T-helper 2 cell (primary cell): ENCODE results near the gene FOXRED2.

Source experiments
- DNase-seq, 5 experiments: peaks; one replicate each; pipeline versions ENCODE4 v3.0.0 to v3.0.0-alpha.2; 2012 to 2022

Gene FOXRED2

GRCh38 chr22:36514766-36515165 lies 7.9 kb upstream of the FOXRED2 start:
- no peak for DNase-seq

- no peak for DNase-seq
Observed at GRCh38 chr22:36512991-36513390, 6.2 kb upstream of the FOXRED2 start.

DNA sequence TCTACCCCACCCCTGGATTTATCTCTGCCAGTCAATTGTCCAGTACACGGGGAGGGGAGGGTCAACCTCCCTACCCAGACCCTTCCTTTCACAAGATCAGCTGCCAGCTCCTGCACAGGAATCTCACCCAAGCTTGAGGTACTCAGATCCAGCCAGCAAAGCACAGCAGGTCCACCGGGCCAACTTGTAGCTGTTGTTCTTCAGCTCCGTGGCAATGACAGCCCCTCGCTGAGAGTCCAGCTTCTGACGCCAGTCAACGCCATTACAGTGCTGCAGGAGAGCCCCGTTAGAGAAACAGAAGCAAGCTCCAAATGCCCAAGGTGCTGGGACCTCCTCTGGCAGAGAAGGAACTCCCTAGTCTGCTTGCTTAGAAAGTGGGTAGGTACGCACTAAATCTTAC lies 5.5 kb upstream of the FOXRED2 start:
- DNase-seq = no peak

GRCh38 chr22:36510966-36511881 lies 4.4 kb upstream of the FOXRED2 start:
- DNase-seq = peak in 1 of 5 experiments; percentile 22

GRCh38 chr22:36510384-36510783 lies 3.5 kb upstream of the FOXRED2 start:
- no peak for DNase-seq

DNA sequence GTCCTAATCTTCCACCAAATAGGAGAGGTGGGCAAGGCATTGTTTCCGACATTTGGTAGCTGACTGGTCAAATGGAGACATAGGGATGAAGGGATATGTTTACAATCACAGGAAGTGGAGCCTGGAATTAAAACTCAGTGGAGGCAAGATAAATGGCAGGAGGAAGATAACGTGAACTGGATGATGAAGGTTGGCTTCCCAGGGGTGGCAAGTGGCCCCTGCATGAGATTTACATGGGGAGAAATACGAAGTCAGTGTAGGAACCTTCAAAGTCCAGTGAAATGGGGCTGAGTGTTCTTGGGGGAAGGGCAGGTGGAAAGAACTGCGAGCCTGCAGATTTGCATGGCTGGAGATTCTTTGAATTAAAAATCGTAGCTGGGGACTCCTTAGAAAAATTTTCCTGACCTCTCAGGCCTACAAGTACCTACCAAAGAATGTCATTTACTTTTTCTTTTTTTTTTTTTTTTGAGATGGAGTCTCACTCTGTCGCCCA lies 724 bp upstream of the FOXRED2 start:
- no peak for DNase-seq

DNA sequence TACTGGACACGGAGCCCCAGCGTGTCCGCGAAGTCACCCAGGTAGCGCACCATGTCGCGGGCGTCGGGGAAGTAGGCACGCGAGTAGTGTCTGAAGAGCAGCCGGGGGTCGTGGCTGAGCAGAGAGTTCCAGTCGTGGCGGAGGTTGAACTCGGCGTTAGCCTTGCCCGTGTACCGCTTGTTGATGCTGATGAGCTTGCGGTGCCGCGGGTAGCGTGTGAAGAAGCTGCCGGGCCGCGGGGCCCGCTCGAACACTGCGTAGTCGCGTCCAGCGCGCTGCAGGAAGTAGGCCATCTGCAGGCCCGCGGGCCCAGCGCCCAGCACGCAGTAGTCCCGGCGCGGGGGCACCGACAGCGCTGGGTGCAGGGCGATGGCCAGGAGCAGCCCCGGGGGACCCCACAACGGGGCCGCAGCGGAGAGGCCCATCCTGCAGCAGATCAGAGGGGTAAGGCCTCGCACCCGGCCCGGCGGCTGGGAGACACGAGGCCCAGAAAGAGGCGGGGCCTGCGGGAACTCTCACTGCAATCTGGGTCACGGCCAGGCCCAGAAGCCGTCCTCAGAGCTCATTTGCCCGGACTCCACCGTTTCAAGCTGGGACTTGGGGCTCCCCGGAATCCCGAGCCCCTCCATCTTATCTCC lies 723 bp downstream of the FOXRED2 start:
- no peak for DNase-seq

GRCh38 chr22:36497910-36498665 lies 8.8 kb downstream of the FOXRED2 start:
- DNase-seq = no peak

DNA sequence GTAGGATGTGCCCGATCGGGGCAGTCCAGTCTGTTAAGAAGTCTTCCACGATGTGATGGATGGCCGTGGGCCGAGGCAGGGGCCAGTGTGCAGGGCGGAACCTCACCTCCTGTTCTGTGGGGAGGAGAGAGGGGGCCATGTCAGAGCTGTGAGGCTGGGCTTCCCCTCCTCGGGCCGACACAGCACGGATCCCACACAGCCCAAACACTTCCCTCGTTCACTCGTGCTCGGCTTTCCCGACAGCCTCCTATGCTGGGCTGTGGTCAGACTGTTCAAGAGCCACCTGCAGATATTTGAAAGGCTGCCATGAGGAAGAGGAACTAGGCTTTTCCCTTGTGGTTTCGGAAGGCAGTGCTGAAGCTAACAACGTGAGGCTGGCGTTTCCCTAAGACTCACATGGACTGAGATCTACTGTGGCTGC lies 13.1 kb downstream of the FOXRED2 start:
- no peak for DNase-seq

GRCh38 chr22:36492109-36492508 lies 14.7 kb downstream of the FOXRED2 start:
- no peak for DNase-seq

GRCh38 chr22:36491155-36491554 lies 15.7 kb downstream of the FOXRED2 start:
- DNase-seq = no peak

GRCh38 chr22:36486619-36487384 lies 20.0 kb downstream of the FOXRED2 start:
- DNase-seq = peak in 4 of 5 experiments; percentile 43 to 70 (median 50)

GRCh38 chr22:36481393-36482168 lies 25.3 kb downstream of the FOXRED2 start, which contains the start of gene TXN2:
TXN2 (minus strand) TSS chr22:36481640; CDS start chr22:36480837, 803 bp downstream.
- DNase-seq = peak; percentile 89 to 98 (median 95)

- no peak for DNase-seq
Observed at GRCh38 chr22:36480941-36481392, 25.9 kb downstream of the FOXRED2 start.

DNA sequence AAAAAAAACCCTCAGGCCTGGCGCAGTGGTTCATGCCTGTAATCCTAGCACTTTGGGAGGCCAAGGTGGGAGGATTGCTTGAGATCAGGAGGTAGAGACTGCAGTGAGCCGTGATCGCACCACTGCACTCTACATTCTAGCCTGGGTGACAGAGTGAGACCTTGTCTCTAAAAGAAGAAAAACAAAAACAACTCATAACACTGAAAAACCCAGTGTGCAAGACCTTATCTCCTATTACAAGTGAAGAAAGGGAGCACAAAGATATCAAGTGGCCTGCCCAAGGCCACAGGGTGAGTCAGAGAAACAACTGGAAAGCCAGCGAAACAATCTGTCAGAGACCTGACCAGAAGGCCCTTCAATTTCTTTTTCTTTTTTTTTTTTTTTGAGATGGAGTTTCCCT lies 27.9 kb downstream of the FOXRED2 start:
- DNase-seq = no peak

DNA sequence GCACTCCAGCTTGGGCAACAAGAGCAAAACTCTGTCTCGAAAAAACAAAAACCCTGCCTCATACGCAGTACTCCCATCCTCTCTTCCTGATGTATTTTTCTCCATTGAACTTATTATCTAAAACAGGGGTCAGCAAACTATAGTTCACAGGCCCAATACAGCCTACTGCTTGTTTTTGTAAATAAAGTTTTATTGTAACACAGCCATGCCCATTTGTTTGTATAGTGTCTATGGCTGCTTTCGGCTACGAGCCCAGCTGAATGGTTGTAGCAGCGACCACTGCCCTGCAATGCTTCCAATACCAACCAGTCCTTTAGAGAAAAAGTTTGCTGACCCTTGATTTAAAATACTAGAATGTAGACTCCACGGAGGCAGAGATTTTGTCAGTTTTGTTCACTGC lies 31.5 kb downstream of the FOXRED2 start:
- DNase-seq = no peak

DNA sequence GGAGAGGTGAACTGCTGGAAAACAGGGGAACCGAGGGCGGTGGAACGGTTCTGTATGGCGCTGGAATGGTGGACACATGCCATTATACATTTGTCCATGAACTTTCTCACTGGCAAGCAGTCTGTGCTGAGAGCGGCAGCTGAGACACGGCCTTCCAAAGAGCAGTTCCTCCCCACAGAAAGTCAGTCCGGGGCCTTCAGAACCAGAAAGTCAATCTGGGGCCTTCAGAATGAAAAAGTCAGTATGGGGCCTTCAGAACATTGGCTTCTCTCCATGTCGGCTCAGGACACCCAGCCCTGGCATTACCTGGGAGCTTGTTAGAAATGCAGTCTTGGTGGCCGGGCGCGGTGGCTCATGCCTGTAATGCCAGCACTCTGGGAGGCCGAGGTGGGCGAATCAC lies 34.2 kb downstream of the FOXRED2 start:
- no peak for DNase-seq

DNA sequence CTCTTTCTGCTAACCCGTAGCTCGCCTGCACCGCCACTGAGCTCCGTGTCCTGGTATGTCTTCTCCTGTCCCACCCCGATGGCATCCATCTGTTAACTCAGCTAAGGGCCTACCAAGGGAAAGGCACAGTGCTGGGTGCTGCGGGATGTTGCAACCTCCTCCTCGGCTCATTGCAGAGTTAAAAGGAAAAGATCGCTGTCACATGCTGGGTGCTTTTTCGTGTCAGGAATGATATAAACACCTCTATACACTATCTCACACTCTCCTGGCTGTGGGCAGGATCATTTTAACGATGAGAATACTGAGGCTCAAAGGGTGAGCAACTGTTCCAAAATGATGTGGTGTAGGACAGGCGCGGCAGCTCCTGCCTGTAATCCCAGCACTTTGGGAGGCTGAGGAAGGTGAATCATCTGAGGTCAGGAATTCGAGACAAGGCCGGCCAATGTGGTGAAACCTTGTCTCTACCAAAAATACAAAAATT lies 35.5 kb downstream of the FOXRED2 start:
- no peak for DNase-seq

DNA sequence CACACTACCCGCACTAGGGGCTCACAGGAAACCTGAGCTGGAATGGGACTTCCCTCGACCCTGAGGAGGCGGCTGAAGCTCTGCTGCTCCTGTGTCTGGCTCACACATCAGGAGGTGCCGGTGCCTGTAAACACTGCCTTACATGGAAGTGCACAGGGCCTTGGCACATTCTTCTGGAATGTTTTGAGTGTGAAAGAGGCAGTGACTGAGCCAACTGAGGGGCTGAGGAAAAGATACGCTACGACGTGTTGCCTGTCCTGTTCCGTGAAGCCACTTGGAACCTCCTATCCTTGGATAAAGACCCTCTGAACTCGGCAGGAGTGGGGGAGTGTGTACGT lies 35.9 kb downstream of the FOXRED2 start:
- no peak for DNase-seq

GRCh38 chr22:36470162-36470993 lies 36.5 kb downstream of the FOXRED2 start:
- peak; percentile 57 to 88 (median 74) for DNase-seq
